ENCODE data around the gene SLC12A4.
"Not testable (repeated sequence)": the region's sequence is repeated elsewhere in the genome, so short reads cannot be mapped to it uniquely, and the experiment has no call there.

The SLC12A4 gene

DNA sequence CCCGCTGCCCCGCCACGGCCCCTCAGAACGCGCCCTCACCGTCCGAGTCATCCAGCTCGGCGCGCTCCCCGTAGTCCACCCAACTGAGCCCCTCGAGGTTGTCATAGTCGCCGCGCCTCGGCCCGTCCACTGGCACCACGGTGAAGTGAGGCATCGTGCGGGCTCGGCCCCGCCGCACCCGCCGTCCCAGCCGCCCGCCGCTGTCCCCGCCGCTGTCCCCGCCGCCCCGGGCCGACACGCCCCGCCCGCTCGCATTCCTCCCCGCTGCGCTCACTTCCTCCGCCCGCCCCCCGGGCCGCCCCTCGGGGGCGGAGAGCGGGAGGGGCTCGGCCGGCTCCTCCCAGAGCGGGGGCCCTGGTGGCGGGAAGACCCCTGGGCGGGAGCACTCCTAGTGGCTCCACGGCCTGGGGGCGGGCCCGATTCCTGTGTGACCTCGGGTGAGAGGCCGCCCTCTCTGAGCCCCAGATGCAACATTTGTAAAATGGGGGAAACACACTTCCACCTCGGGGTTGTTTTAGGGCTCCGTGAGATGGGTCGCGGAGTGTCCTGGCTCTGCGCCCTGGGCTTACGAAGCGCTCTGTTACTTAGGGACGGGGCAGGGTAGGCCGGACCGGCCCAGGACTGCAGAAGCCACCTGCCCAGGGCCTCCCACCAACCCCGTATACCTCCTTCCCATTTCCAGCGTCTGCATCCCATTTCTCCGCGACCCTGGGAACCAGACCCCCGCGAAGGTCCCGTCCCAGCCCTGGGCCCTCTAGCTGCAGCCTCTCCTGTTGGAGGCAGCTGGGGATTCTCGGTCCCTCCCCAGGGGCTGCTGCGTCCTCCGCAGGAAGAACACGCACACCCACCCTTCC lies at the start of gene SLC12A4:
SLC12A4 (minus strand) TSS at position 238 of the 854 bp plus-strand sequence; CDS start at position 154, 84 bp downstream.
- Histone ChIP-seq H3K4me1 (ENCODE audit: control insufficient read depth, insufficient read depth, low read length) (peaks cover 40% of the 10 kb centered on the region), H3K27me3 (ENCODE audit: control insufficient read depth, insufficient read depth, low read length) (no peaks in the 10 kb centered on the region), H3K27ac (ENCODE audit: low read depth, low read length) (peak within 1 kb of the TSS; percentile 91; the same call in 1 of the 2 replicates), H3K9ac (ENCODE audit: low read length) (peak within 1 kb of the TSS; percentile 93), H3K9me3 (ENCODE audit: control insufficient read depth, insufficient read depth, low read depth, low read length) (no peaks in the 10 kb centered on the region), H3K4me3 (ENCODE audit: low read depth, low read length) (peak within 1 kb of the TSS; percentile 76), H3K36me3 (ENCODE audit: control insufficient read depth, insufficient read depth, low read length) (peaks cover 8% of the 10 kb centered on the region; the same call in 1 of the 2 replicates)

DNA sequence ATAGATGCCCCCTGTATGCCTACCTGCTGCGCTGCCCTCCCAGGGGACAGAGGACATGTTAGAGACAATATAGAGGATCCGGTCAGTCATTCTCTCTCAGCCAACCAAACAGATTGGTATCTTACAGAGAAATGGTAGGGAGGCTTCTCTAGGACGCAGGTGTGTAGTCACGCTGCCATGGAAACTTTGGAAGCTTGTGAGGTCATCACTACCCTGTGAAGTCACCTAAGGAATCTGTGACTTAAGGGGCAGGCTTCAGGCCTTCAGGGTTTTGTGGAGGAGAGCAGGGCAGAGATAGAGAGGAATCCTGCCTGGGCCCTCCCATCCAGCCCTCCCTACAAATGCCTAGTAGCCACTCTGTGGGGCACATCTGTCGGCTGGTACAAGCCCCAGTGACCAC lies 47.2 kb upstream of the SLC12A4 start, which contains the start of gene DPEP2NB:
DPEP2NB (minus strand) TSS at position 231 of the 400 bp plus-strand sequence; CDS start at position 90, 141 bp downstream.
- H3K27ac ChIP-seq (ENCODE audit: low read depth, low read length) = no peak within 1 kb of the TSS
- no peaks in the 10 kb centered on the region for H3K36me3 ChIP-seq (ENCODE audit: control insufficient read depth, insufficient read depth, low read length)
- no peak within 1 kb of the TSS for H3K9ac ChIP-seq (ENCODE audit: low read length)
- H3K27me3 ChIP-seq (ENCODE audit: control insufficient read depth, insufficient read depth, low read length) = no peaks in the 10 kb centered on the region
- no peak within 1 kb of the TSS for H3K4me3 ChIP-seq (ENCODE audit: low read depth, low read length)
- no peaks in the 10 kb centered on the region for H3K4me1 ChIP-seq (ENCODE audit: control insufficient read depth, insufficient read depth, low read length)
- H3K9me3 ChIP-seq (ENCODE audit: control insufficient read depth, insufficient read depth, low read depth, low read length) = no peaks in the 10 kb centered on the region

DNA sequence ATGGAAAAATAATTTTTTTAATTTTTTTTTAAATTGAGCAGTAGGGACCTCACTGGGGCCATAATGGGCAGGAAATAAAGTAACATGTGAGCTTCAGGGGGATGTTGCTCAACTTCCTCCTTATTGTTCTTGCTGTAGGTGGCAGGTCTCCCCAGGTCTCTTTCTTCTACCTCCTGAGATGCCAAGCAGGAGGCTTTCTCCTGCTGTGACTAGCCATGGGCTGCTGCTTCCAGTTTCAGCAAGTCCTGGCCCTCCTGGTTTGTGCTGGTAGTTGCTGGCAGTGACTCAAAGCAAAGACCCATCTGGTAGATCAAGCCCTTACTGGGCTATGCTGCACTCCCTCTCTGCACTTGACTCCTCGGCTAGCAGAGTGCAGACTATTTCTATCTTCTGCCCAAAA lies 45.0 kb upstream of the SLC12A4 start:
- no peak overlapping the region for H3K4me3 ChIP-seq (ENCODE audit: low read depth, low read length)
- no peaks in the 10 kb centered on the region for H3K36me3 ChIP-seq (ENCODE audit: control insufficient read depth, insufficient read depth, low read length)
- no peak overlapping the region for H3K9ac ChIP-seq (ENCODE audit: low read length)
- no peaks in the 10 kb centered on the region for H3K27me3 ChIP-seq (ENCODE audit: control insufficient read depth, insufficient read depth, low read length)
- H3K9me3 ChIP-seq (ENCODE audit: control insufficient read depth, insufficient read depth, low read depth, low read length) = no peaks in the 10 kb centered on the region
- H3K27ac ChIP-seq (ENCODE audit: low read depth, low read length) = no peak overlapping the region
- H3K4me1 ChIP-seq (ENCODE audit: control insufficient read depth, insufficient read depth, low read length) = peaks cover 6% of the 10 kb centered on the region

DNA sequence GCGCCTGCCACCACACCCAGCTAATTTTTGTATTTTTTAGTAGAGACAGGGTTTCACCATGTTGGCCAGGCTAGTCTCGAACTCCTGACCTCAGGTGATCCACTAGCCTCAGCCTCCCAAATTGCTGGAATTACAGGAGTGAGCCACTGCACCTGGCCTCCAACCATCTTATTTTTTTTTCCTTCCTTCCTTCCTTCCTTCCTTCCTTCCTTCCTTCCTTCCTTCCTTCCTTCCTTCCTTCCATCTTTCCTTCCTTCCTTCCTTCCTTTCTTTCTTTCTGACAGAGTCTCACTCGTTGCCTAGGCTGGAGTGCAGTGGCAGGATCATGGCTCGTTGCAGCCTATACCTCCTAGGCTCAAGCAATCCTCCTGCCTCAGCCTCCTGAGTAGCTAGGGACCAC lies 41.4 kb upstream of the SLC12A4 start:
- H3K4me1 ChIP-seq (ENCODE audit: control insufficient read depth, insufficient read depth, low read length) = peaks cover 13% of the 10 kb centered on the region
- not testable (repeated sequence) for H3K9ac ChIP-seq (ENCODE audit: low read length); H3K9me3 ChIP-seq (ENCODE audit: control insufficient read depth, insufficient read depth, low read depth, low read length); H3K27ac ChIP-seq (ENCODE audit: low read depth, low read length); H3K27me3 ChIP-seq (ENCODE audit: control insufficient read depth, insufficient read depth, low read length); H3K36me3 ChIP-seq (ENCODE audit: control insufficient read depth, insufficient read depth, low read length); H3K4me3 ChIP-seq (ENCODE audit: low read depth, low read length)

DNA sequence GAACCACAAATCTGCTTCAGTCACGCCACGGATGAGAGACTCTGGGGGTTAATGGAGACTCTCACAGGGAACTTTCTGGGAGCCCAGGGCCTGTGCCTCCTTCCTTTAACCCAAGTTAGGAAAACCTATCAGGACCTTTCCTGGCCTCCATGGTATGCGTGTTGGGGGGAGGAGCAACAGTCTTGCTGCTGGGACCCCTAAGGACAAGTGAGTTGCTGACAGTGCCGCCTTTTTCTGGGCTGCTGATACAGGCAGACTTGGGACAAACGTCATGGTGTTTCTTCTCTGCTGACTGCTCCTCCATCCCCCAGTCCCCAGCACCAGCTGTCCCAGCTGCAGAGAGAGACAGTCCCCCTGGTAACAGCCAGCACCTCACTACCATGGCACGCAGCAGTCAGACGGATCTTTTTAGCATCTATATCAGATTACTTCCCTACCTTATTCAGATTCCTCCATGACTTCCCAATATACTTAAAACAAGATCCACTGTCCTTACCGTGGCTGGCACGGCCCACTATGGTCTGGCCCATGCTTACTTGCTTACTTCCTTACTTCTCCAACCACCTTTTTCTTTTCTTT lies 40.8 kb upstream of the SLC12A4 start:
- H3K9me3 ChIP-seq (ENCODE audit: control insufficient read depth, insufficient read depth, low read depth, low read length) = no peaks in the 10 kb centered on the region
- H3K9ac ChIP-seq (ENCODE audit: low read length) = no peak overlapping the region
- no peaks in the 10 kb centered on the region for H3K27me3 ChIP-seq (ENCODE audit: control insufficient read depth, insufficient read depth, low read length)
- H3K36me3 ChIP-seq (ENCODE audit: control insufficient read depth, insufficient read depth, low read length) = no peaks in the 10 kb centered on the region
- H3K27ac ChIP-seq (ENCODE audit: low read depth, low read length) = no peak overlapping the region
- H3K4me3 ChIP-seq (ENCODE audit: low read depth, low read length) = no peak overlapping the region
- peaks cover 13% of the 10 kb centered on the region for H3K4me1 ChIP-seq (ENCODE audit: control insufficient read depth, insufficient read depth, low read length)

DNA sequence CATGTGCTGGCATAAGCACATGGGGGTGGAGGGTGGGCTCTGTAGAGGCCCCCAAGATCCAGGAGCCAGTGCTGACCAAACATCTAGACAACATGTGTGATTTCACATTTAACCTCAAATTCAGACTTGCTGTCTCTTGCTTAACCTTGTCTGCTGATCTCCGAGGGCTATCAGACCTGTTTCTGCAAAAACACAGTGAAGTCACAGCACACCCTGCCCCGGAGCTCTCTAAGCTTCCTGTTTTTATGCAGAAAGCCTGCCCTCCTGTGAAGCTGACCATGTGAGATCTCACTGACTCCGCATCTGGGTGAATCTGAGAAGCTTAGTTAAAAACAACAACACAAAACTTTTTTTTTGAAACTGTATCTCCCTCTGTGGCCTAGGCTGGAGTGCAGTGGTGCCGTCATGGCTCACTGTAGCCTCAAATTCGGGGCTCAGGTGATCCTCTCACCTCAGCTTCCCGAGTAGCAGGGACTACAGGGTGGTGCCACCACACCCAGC lies 37.4 kb upstream of the SLC12A4 start:
- no peak overlapping the region for H3K9ac ChIP-seq (ENCODE audit: low read length)
- H3K27ac ChIP-seq (ENCODE audit: low read depth, low read length) = no peak overlapping the region
- no peaks in the 10 kb centered on the region for H3K27me3 ChIP-seq (ENCODE audit: control insufficient read depth, insufficient read depth, low read length)
- H3K4me1 ChIP-seq (ENCODE audit: control insufficient read depth, insufficient read depth, low read length) = peaks cover 13% of the 10 kb centered on the region
- no peaks in the 10 kb centered on the region for H3K9me3 ChIP-seq (ENCODE audit: control insufficient read depth, insufficient read depth, low read depth, low read length)
- H3K36me3 ChIP-seq (ENCODE audit: control insufficient read depth, insufficient read depth, low read length) = no peaks in the 10 kb centered on the region
- H3K4me3 ChIP-seq (ENCODE audit: low read depth, low read length) = no peak overlapping the region

DNA sequence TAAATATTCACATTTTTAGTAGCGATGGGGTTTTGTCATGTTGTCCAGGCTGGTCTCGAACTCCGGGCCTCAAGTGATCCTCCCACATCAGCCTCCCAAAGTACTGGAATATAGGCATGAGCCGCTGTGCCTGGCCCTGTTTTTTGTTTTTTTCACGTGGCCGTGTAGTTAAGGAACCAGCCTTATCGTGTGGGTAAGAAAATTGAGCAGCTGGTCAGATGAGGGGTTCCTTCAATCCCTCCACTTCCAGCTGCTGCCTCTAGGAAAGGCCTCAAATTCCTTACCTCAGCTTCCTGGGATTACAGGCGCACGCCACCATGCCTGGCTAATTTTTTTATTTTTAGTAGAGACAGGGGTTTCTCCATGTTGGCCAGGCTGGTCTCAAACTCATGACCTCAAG lies 36.8 kb upstream of the SLC12A4 start:
- H3K36me3 ChIP-seq (ENCODE audit: control insufficient read depth, insufficient read depth, low read length) = no peaks in the 10 kb centered on the region
- H3K27ac ChIP-seq (ENCODE audit: low read depth, low read length) = no peak overlapping the region
- peaks cover 13% of the 10 kb centered on the region for H3K4me1 ChIP-seq (ENCODE audit: control insufficient read depth, insufficient read depth, low read length)
- H3K9ac ChIP-seq (ENCODE audit: low read length) = no peak overlapping the region
- no peaks in the 10 kb centered on the region for H3K9me3 ChIP-seq (ENCODE audit: control insufficient read depth, insufficient read depth, low read depth, low read length)
- H3K4me3 ChIP-seq (ENCODE audit: low read depth, low read length) = no peak overlapping the region
- H3K27me3 ChIP-seq (ENCODE audit: control insufficient read depth, insufficient read depth, low read length) = no peaks in the 10 kb centered on the region

DNA sequence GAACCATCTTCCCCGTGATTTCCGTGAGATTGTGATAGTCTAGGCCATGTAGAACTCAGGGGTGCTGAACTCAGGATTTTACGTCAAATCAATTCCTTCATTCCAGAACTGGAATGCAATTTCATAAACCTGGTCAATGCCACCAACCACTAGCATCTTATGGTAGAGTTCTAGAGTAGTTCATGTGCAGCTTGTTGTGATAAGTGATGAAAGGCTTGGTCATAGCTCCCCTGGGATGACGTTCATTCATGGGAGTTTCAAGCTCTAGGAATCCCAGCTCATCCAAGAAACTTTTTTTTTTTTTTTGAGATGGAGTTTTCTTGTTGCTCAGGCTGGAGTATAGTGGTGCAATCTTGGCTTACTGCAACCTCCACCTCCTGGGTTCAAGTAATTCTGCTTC lies 34.6 kb upstream of the SLC12A4 start:
- Histone ChIP-seq H3K27me3 (ENCODE audit: control insufficient read depth, insufficient read depth, low read length) (no peaks in the 10 kb centered on the region), H3K4me3 (ENCODE audit: low read depth, low read length) (no peak overlapping the region), H3K9me3 (ENCODE audit: control insufficient read depth, insufficient read depth, low read depth, low read length) (no peaks in the 10 kb centered on the region), H3K27ac (ENCODE audit: low read depth, low read length) (no peak overlapping the region), H3K4me1 (ENCODE audit: control insufficient read depth, insufficient read depth, low read length) (peaks cover 6% of the 10 kb centered on the region; the same call in 1 of the 2 replicates), H3K36me3 (ENCODE audit: control insufficient read depth, insufficient read depth, low read length) (no peaks in the 10 kb centered on the region), H3K9ac (ENCODE audit: low read length) (no peak overlapping the region)

DNA sequence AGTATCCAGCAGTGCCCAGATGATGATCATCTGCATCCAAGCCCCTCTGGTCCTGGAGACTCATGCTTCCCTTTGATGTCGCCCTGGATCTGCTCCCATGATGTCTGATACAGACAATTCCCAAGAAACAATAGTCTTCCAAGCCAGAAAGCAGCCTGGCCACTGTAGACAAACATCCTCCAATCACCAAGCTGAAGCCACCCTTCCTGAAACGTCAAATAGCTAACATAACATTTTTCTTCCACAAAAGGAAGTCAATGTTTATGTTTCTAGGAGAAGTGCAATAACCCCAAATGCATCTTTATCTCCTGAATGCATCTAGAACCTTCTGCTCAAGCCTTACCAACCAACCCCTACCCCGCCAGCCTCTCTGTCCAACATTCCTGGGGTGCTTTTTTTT lies 32.0 kb upstream of the SLC12A4 start:
- peaks cover 2% of the 10 kb centered on the region; the same call in 1 of the 2 replicates for H3K4me1 ChIP-seq (ENCODE audit: control insufficient read depth, insufficient read depth, low read length)
- H3K27ac ChIP-seq (ENCODE audit: low read depth, low read length) = no peak overlapping the region
- no peaks in the 10 kb centered on the region for H3K27me3 ChIP-seq (ENCODE audit: control insufficient read depth, insufficient read depth, low read length)
- no peaks in the 10 kb centered on the region for H3K36me3 ChIP-seq (ENCODE audit: control insufficient read depth, insufficient read depth, low read length)
- no peak overlapping the region for H3K4me3 ChIP-seq (ENCODE audit: low read depth, low read length)
- no peak overlapping the region for H3K9ac ChIP-seq (ENCODE audit: low read length)
- H3K9me3 ChIP-seq (ENCODE audit: control insufficient read depth, insufficient read depth, low read depth, low read length) = no peaks in the 10 kb centered on the region

DNA sequence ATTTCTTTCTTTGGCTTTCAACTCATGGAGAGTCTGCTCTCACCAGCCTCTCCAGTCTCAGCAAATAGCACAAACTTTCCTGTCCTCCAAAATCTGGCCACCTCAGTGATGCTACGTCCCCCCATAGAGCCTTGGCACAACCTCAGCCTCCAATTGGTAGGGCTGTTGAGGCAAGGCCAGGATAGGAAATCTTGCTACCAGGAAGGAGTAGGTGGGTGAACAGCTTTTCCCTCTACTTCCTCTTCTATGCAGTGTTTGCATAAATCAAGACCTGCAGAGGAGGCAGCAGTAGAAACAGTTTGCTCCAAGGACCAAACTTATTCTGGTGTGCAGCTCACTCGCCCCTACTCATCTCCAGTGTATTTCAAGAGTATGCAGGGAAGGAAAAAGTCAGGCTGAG lies 31.5 kb upstream of the SLC12A4 start:
- Histone ChIP-seq H3K27me3 (ENCODE audit: control insufficient read depth, insufficient read depth, low read length) (no peaks in the 10 kb centered on the region), H3K36me3 (ENCODE audit: control insufficient read depth, insufficient read depth, low read length) (no peaks in the 10 kb centered on the region), H3K9me3 (ENCODE audit: control insufficient read depth, insufficient read depth, low read depth, low read length) (no peaks in the 10 kb centered on the region), H3K4me1 (ENCODE audit: control insufficient read depth, insufficient read depth, low read length) (no peaks in the 10 kb centered on the region), H3K4me3 (ENCODE audit: low read depth, low read length) (no peak overlapping the region), H3K9ac (ENCODE audit: low read length) (no peak overlapping the region), H3K27ac (ENCODE audit: low read depth, low read length) (no peak overlapping the region)
